Right lobe of liver (tissue), 6 donors: Measurements from ENCODE around the gene CDCA7L. TPM values are rescaled to one million over a fixed set of nuclear protein-coding genes. Genes with fewer than 3 reads are reported as not detected.
"Not testable (repeated sequence)": the region's sequence is repeated elsewhere in the genome, so short reads cannot be mapped to it uniquely, and the experiment has no call there.

ENCODE experiments used
- ATAC-seq, 4 donors: fragments of 200-7000 bp; cut with Tn5 transposase; one replicate each; pipeline ENCODE4 v1.9.1; 2020; ENCODE audit warnings: mild to moderate bottlenecking in 4 of 4, moderate library complexity in 4 of 4
- DNase-seq, 3 donors: peaks; one replicate each; pipeline ENCODE4 v3.0.0-alpha.2; 2020
- H3K27ac ChIP-seq, 3 donors: fragments of 200-600 bp; one replicate each; pipeline ENCODE4 v1.8.0; 2022
- H3K27me3 ChIP-seq, 2 donors: fragments of 200-600 bp; one replicate each; pipeline ENCODE4 v1.8.0; 2022
- H3K36me3 ChIP-seq, 4 donors: fragments of 200-600 bp; sonication (generic) in 1 of 4; one replicate each; pipeline versions ENCODE4 v1.5.1 to v1.8.0; 2017 to 2022; ENCODE audit warnings: control low read depth in 1 of 4
- H3K4me1 ChIP-seq, 4 donors: fragments of 200-600 bp; sonication (generic) in 1 of 4; one replicate each; pipeline versions ENCODE4 v1.5.1 to v1.8.0; 2017 to 2022; ENCODE audit warnings: control low read depth in 1 of 4
- H3K4me3 ChIP-seq, 3 donors: fragments of 200-600 bp; one replicate each; pipeline ENCODE4 v1.8.0; 2022
- H3K9me3 ChIP-seq, 4 donors: fragments of 200-600 bp; sonication (generic) in 1 of 4; one replicate each; pipeline versions ENCODE4 v1.5.1 to v1.8.0; 2017 to 2022; ENCODE audit warnings: control low read depth in 1 of 4
- POLR2A ChIP-seq: fragments of 450-650 bp; IDR thresholded peaks from one replicate; pipeline ENCODE4 v1.6.1; 2017; ENCODE audit warnings: antibody characterized with exemption, mild to moderate bottlenecking
- WGBS: methylation state at CpG from one replicate; pipeline ENCODE4 v1.1.6; 2018; ENCODE audit warnings: low coverage, low lambda C conversion rate; ENCODE audit not compliant: insufficient coverage; ENCODE audit errors: missing lambda C conversion rate; 5-methylcytosine and 5-hydroxymethylcytosine counted together
- intact Hi-C, 2 donors: fragments of 100-400 bp; cut with DNase I; formaldehyde crosslinking; loops; one replicate each; pipeline versions ENCODE4 v1.11.2 to v1.14.1; 2022
- total RNA-seq, 6 experiments: library from RNA; depleted of rRNA in 2 of 6; stranded (reverse); fragments of >200 nt in 2 of 6; fragmentation: NEBNext Ultra II Directional in 3 of 6; extraction: Animal tissue kit (Norgen Biotek cat#: 25700) in 3 of 6; gene quantifications; one replicate each; pipeline versions ENCODE4 v1.1.0 to v1.2.4, GENCODE V29; 2016 to 2023
- TF ChIP-seq, protein P1 (sequence below), 4 donors: fragments of 200-600 bp in 3 of 4; fragments of 450-650 bp in 1 of 4; IDR thresholded peaks; one replicate each; pipeline versions ENCODE4 v1.5.1 to v1.8.0; 2016 to 2022; ENCODE audit warnings: antibody characterized with exemption in 4 of 4, mild to moderate bottlenecking in 2 of 4
- donor health status: DM: no; HTN: yes; CAD: no.
- donor health status: DM: no; HTN: no; CAD: no.
- donor health status: DM: no; HTN: no; CAD: no.
- donor health status: DM: no; HTN: yes; CAD: no.
- donor health status: DM: no; HTN: yes; CAD: no.

CDCA7L gene
- total RNA-seq, 6 experiments from 2014 or later: 3.3 to 6.0 (median 4.3) TPM

DNA sequence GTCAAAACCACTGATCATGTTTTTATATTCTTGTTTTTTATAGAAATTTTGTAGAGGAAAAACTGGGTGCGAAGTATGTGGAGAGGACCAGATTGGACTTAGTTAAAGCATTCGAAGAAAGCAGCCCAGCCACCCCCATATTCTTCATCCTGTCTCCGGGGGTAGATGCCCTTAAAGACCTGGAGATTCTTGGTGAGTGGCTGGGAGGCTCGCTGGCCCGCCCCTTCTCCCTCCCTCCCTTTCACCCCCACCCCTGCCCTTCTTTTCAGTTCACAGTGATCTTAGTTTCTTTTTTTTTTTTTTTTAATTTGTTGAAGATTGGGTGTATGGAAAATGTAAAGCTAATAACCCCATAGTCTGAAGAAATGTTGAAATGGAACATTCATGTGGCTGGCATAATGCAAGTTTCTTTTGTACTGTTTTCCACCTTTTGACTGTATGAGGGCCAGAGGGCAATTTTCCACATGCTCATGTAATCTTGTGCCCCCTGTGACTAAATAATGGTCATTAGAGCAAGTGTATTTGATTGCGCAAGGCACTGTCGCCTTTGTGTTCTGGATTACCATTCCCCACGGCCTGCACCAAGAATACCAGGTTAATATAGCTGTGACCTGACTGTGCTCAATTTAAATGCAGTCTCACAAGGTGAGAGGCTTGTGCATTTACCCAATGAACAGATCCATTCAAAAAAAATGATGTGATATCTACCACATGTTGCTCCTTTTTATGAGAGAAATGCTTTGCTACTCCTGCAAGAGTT is 77.7 kb downstream of the CDCA7L start:
- WGBS: 68% methylated on average over 8 of the region's 8 CpGs
- no peaks in the 10 kb centered on the region for H3K27me3 ChIP-seq
- intact Hi-C loops: no loop called here
- H3K27ac ChIP-seq: no peak overlapping the region
- no peaks in the 10 kb centered on the region for H3K36me3 ChIP-seq
- ATAC-seq (no peak), DNase-seq (no peak)
- TF ChIP-seq, protein P1, sequence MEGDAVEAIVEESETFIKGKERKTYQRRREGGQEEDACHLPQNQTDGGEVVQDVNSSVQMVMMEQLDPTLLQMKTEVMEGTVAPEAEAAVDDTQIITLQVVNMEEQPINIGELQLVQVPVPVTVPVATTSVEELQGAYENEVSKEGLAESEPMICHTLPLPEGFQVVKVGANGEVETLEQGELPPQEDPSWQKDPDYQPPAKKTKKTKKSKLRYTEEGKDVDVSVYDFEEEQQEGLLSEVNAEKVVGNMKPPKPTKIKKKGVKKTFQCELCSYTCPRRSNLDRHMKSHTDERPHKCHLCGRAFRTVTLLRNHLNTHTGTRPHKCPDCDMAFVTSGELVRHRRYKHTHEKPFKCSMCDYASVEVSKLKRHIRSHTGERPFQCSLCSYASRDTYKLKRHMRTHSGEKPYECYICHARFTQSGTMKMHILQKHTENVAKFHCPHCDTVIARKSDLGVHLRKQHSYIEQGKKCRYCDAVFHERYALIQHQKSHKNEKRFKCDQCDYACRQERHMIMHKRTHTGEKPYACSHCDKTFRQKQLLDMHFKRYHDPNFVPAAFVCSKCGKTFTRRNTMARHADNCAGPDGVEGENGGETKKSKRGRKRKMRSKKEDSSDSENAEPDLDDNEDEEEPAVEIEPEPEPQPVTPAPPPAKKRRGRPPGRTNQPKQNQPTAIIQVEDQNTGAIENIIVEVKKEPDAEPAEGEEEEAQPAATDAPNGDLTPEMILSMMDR (IDR thresholded peaks at IDR 0.05): no peak
- no peak for TF ChIP-seq POLR2A
- H3K4me1 ChIP-seq: no peaks in the 10 kb centered on the region
- no peak overlapping the region for H3K4me3 ChIP-seq
- no peaks in the 10 kb centered on the region for H3K9me3 ChIP-seq

DNA sequence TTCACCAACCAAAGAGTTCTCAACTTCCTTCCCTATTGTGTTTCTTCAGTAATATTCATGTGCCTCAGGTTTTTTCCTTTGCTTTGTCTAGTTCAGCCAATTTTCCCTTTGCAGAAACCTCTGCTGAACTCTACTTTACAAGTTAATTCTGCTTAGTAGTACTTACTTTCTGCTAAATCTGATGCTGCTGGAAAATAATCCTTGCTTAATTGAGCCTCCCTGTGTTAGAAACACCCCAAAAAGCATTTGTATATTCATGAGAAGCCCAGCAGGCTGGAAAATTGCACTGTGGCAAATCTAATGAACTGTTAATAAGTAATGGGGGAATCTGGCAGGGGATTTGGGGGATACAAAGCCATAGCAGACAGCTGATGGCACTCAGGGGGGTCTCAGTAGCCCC is 78.5 kb downstream of the CDCA7L start:
- TF ChIP-seq POLR2A: no peak
- TF ChIP-seq, protein P1 (IDR thresholded peaks at IDR 0.05): no peak
- no peaks in the 10 kb centered on the region for H3K27me3 ChIP-seq
- H3K9me3 ChIP-seq: no peaks in the 10 kb centered on the region
- no peaks in the 10 kb centered on the region for H3K4me1 ChIP-seq
- no peak overlapping the region for H3K27ac ChIP-seq
- intact Hi-C loops: no loop called here
- H3K36me3 ChIP-seq: no peaks in the 10 kb centered on the region
- no peak overlapping the region for H3K4me3 ChIP-seq
- DNase-seq (no peak), ATAC-seq (no peak)

DNA sequence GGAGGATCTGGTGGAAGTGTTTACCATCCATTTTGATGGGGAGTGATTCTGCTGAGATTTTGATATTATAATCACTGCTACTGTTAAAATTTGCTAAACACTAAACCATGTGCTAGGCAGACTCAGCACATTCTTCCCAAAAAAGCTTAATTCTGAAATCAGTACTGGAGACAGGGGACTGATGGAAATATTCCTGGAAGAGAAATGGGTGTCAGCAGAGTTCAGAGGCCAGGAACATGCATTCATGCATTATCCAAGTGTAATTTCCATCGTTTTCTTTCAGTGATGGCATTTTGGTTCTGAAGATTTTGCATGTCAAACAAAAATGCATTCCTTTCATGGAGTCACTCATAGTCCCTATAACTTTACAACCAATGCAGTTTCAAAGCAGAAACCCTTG is 79.0 kb downstream of the CDCA7L start:
- H3K4me3 ChIP-seq: no peak overlapping the region
- intact Hi-C loops: no loop called here
- no peaks in the 10 kb centered on the region for H3K27me3 ChIP-seq
- ATAC-seq: no peak
- 19% methylated on average over 1 of the region's 1 CpG for WGBS
- H3K9me3 ChIP-seq: no peaks in the 10 kb centered on the region
- no peak for TF ChIP-seq POLR2A
- TF ChIP-seq, protein P1 (IDR thresholded peaks at IDR 0.05): no peak
- DNase-seq: no peak
- no peak overlapping the region for H3K27ac ChIP-seq
- no peaks in the 10 kb centered on the region for H3K4me1 ChIP-seq
- no peaks in the 10 kb centered on the region for H3K36me3 ChIP-seq

DNA sequence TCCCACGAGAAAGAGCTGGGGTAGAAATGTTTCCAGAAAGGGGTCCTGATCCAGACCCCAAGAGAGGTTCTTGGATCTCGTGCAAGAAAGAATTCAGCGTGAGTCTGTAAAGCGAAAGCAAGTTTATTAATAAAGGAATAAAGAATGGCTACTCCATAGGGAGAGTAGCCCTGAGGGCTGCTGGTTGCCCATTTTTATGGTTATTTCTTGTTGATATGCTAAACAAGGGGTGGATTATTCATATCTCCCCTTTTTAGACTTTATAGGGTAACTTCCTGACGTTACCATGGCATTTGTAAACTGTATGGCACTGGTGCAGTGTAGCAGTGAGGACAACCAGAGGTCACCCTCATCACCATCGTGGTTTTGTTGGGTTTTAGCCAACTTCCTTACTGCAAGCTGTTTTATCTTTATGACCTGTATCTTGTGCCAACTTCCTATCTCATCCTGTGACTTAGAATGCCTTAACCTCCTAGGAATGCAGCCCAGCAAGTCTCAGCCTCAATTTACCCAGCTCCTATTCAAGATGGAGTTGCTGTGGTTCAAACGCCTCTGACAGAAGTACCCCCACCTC is 80.0 kb downstream of the CDCA7L start:
- H3K27me3 ChIP-seq, intact Hi-C loops, DNase-seq, ATAC-seq, H3K4me1 ChIP-seq, H3K4me3 ChIP-seq, H3K9me3 ChIP-seq, H3K27ac ChIP-seq, H3K36me3 ChIP-seq: not testable (repeated sequence)
- 40% methylated on average over 3 of the region's 7 CpGs for WGBS

DNA sequence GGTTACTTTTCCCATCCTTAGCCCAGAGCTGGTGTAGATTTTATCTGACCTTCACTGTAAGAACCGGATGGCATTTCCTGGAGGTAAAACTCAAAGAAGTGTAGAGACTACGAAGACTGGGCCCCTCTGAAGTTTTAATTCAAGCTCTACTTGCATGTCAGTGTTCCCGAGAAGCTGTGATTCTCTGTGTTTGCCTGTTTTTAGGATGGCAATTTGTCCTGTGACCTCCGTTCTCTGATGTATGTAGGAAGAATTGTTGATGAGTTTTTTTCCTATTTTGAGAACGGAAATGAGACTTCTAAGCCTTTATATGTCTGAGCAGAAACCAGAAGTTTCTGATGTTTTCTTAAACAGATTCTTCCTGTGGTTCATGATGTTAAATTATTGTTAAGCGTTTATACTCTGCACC is 94.1 kb downstream of the CDCA7L start:
- no peaks in the 10 kb centered on the region for H3K36me3 ChIP-seq
- DNase-seq (no peak), ATAC-seq (no peak)
- 56% methylated on average over 6 of the region's 6 CpGs for WGBS
- no peak overlapping the region for H3K4me3 ChIP-seq
- H3K4me1 ChIP-seq: no peaks in the 10 kb centered on the region
- no peaks in the 10 kb centered on the region for H3K27me3 ChIP-seq
- H3K9me3 ChIP-seq: no peaks in the 10 kb centered on the region
- intact Hi-C loops: no loop called here
- H3K27ac ChIP-seq: no peak overlapping the region
- TF ChIP-seq POLR2A: no peak
- TF ChIP-seq, protein P1 (IDR thresholded peaks at IDR 0.05): no peak
